SKM-1 (cell line): ENCODE measurements around the gene AGAP1.

Source experiments
- DNase-seq: peaks from one replicate; lab custom pipeline; 2025; ENCODE audit not compliant: unreplicated experiment; lab: John Stamatoyannopoulos, UW

Gene AGAP1

DNA sequence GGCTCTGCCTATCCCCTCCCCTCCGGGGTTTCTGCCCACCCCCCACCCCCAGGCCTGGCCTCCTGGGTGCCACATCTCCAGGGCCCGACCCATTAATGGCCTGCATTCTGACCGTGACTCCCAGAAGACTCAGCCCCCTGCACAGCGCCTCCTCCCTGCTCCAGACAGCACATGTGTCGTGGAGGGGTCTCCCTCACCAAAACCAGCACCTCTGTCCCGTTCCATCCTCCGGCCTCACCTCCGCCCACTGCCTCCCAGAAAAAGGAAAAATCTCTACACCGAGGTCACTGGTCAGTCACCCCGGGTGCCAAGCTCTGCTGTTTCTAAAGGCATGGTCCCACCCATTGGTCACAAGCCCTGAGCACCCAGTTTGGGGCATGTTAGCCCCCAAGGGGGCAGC is 609.1 kb downstream of the AGAP1 start:
- no peak for DNase-seq

DNA sequence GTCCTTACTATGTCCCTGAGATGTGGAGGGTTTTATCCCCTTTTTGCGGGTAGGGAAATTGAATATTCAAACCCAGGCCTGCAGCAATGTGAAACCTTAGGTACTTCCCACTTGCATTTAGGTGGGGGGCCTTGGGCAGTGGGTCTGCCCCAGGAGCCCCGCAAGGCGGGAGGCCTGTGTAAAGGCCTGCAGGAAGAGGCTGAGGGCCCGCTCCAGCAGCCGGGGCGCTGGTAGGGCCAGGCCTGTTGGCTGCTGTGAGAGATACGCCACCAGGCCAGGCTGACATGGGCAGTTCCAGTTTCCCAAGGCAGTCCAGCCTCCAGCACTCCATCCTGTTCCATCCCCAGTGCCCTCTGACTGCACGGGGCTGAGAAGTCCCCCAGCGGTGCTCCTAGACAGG is 610.1 kb downstream of the AGAP1 start:
- DNase-seq: no peak

DNA sequence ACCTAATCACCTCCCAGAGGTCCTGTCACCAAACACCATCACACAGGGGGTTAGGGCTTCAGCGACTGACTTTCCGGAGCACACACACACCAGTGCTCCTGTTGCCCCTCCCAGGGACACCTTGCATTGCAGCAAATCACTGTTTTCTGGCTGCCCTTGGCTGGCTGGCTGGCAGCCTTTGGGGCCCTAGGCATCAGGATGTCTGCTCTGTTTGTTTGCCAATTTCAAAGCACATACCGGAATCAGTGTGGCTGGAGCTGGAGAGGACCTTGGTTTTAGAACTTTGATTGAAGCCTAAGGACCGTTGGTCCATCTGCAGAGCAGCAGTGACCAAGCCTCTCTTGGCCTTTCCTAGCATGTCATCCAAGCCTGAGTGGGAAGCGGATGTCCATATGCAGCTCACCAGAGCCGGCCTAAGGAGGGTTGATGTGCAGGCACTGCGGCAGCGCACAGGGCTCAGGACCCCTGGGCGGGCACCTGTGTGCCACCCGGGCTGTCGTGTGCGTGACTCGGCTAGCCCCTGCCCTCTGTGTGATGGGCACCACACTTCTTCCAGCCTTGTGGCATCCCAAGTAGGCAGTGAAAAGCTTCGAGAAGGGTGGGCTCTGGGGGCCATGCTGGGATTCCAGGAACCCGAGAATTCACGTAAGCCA is 612.2 kb downstream of the AGAP1 start:
- DNase-seq: no peak

- no peak for DNase-seq
These were observed 612.9 kb downstream of the AGAP1 start for GRCh38 chr2:236106761-236107160.

DNA sequence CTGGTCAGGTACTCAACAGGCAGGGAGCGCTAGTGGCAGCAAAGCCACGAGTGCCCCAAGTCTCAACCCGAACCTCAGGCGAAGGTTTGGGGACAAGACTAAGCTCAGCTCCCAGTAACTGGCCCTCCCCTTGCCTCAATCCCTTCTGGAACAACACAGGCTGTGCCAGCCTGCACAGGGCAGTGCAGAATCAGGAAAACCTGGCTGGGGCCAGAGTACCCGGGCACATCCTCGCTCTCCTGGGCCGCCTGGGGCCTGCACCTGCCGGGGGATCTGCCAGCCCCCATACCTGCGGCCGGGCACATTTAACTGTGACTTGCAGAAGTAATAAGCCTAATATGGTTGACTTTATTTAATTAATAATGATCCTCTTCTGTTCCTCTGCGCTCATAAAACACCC is 613.7 kb downstream of the AGAP1 start:
- no peak for DNase-seq

- no peak for DNase-seq
These were observed 614.2 kb downstream of the AGAP1 start for GRCh38 chr2:236107942-236108625.

- no peak for DNase-seq
These were observed 615.2 kb downstream of the AGAP1 start for GRCh38 chr2:236109061-236109460.

- DNase-seq: no peak
These were observed 615.6 kb downstream of the AGAP1 start for GRCh38 chr2:236109473-236109872.

DNA sequence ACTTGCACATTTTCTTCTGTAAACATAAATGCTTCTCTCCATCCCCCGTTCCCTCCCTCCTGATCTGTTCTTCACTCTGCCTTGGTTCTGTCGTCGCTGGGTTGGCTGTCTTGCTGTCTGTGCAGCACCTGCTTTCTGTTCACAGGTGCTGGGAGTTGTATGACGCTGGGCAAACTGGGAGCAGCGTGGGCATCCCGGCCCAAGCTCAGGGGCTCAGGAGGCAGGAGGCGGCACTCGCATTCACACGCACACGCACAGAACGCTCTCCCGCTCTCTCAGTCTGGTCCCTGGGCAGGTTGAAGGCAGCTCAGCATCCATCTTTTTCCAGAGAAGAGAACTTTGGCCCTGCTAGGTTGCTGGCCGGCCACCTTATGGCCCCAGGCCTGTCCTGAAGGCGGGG is 618.6 kb downstream of the AGAP1 start:
- DNase-seq: no peak

DNA sequence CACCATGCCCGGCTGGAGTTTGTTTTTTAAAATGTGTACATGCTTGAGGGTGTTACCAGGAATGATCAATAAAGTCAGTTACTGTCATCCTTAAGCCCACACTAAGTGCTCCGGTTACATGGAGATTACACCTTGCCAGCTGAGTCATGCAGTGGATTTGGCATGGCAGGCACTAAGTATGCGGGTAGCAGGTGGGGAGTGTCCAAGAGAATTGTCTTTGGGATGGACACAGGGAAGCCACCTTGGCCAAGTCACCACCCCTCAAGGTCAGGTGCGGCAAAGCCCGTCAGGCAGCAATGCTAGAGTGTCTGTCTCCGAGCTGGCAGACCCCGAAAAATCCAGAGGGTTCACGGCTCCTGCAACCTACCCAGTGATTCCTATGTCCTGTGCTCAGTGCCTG is 619.6 kb downstream of the AGAP1 start:
- no peak for DNase-seq

- no peak for DNase-seq
These were observed 620.1 kb downstream of the AGAP1 start for GRCh38 chr2:236113948-236114347.

DNA sequence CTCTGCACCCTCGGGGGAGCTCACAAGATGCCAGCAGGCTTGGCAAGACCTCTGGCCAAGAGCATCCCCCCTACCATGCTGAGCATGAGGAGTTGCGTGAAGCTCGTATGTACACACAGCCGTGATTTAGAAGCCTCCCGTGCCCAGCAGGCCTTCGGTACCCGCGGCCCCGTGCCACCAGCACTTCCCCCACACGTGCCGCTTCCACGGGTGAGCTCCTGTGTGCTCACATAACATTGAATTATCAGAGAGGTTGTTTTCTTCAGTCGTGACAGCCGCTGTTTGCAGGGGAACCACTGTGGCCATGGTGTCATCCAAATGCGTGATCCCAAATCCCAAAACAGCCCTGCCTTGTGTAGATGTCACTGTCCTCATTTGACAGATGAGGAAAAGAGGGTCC is 621.1 kb downstream of the AGAP1 start:
- DNase-seq: no peak

- DNase-seq: no peak
These were observed 623.6 kb downstream of the AGAP1 start for GRCh38 chr2:236117401-236117800.

- no peak for DNase-seq
These were observed 624.0 kb downstream of the AGAP1 start for GRCh38 chr2:236117861-236118269.

- DNase-seq: no peak
These were observed 625.2 kb downstream of the AGAP1 start for GRCh38 chr2:236119003-236119402.

DNA sequence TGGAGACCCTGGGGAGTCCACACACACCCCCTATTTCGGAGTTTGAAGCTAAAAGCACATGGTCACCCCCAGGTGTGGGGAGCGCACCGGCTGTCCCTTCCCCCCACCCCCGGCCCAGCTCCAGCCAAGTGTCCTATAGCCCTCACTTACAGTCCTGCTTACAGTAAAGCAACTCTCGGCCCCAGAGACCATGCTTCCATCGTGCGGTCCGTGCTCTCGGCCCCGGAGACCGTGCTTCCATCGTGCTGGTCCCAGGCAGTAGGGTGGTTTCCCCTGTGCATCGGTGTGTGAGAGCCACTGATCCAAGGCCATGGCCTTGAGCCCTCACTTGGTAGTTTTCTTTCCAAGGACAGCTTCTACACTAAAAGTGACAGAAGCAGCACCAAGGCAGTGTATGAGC is 625.6 kb downstream of the AGAP1 start:
- no peak for DNase-seq

DNA sequence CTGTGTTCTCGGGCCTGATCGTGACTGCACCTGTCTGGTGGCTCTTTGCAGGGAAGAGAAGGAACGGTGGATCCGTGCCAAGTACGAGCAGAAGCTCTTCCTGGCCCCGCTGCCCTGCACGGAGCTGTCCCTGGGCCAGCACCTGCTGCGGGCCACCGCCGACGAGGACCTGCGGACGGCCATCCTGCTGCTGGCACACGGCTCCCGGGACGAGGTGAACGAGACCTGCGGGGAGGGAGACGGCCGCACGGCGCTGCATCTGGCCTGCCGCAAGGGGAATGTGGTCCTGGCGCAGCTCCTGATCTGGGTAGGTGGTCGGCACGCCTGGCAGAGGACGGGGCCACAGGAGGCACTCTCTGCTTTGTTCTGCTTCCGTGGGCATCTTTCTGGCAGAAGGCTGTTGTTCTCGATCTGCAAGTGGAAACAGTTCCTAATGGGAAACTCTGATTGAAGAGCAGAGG is 626.3 kb downstream of the AGAP1 start:
- no peak for DNase-seq

DNA sequence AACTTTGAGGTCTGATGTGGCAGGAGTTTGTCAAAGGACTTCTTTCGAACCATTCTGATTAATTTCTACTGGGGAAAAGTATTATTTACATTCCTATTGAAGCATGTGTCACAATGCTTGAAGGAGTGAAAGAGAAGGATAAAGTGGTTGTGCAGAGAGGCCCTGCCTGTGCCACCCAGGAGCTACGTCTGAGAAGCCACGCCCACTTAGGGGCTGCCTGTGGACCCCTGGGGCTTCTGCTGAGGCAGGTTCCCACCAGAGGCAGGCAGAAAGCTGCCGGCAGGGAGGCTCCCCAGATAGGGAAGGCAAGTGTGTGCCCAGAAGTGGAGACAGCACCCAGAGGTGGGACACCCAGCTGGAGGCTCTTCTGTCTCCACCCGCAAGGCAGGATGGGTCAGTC is 627.0 kb downstream of the AGAP1 start:
- no peak for DNase-seq

- no peak for DNase-seq
These were observed 627.7 kb downstream of the AGAP1 start for GRCh38 chr2:236121546-236121945.

DNA sequence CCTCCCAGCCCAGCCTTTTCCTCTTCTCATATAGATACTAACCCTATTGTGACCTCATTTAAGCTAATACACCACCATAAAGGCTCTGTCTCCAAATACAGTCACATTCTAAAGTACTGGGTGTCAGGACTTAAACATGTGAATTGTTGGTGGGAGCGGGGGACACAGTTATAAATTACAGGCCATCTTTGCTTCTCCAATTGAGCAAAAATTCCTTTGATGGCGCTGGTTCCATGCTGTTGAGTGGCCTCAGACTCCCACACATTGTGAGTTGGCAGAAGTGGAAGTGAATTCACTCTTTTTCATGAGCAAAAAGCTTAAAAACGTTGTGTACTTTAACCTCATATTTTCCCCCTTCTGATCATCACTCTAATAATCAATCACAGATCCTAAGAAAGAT is 628.4 kb downstream of the AGAP1 start:
- DNase-seq: no peak

DNA sequence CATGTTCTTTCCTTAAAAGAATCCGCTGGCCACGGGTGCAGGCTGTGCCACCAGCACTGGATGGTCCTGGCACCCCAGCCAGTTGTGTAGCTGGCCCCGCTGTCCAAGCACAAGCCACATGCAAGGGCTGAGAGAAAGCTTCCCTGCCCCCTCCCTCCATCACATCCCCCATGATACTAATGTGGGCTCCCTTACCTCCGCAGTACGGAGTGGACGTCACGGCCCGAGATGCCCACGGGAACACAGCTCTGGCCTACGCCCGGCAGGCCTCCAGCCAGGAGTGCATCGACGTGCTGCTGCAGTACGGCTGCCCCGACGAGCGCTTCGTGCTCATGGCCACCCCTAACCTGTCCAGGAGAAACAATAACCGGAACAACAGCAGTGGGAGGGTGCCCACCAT is 629.9 kb downstream of the AGAP1 start:
- DNase-seq: no peak

DNA sequence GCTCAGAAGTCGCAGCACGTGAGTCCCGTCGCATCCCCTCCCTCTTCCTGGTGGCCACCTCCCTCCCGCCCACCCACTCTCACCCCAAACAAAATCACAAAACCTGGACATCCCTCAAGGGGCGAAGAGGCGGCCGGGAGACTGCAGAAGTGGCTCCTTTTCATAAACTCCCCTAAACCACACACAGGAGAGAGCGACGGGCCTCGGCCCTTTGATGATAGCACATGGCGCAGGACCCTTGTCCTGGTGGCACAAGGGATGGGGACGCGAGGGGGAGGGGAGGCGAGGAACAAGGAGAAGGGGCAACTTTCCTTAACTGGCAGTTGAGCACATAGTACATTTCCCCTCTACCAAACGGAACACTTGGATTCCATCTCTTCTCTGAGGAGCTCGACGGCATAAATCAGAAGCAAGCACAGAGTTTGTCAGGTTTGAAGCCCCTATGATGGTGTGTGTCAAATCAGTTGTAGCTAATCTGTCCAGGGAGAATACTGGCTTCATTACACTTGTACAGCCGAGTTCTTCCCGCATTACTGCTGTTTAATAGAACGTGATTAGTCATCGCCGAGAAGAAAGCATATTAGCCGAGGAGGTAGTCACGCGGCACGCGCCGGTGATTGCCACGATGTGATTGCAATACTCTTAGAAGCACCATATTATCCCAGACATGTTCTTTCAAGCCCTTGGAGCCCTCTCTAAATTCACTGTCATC is 630.5 kb downstream of the AGAP1 start:
- no peak for DNase-seq
